GM21515 (cell line): ENCODE results near the gene PLXNB1.
"Not testable (repeated sequence)": the region's sequence is repeated elsewhere in the genome, so short reads cannot be mapped to it uniquely, and the experiment has no call there.

Experiments used
- ATAC-seq: cut with Tn5 transposase; IDR thresholded peaks from one replicate; pipeline ENCODE4 v1.9.1; 2021; ENCODE audit not compliant: unreplicated experiment

The PLXNB1 gene

DNA sequence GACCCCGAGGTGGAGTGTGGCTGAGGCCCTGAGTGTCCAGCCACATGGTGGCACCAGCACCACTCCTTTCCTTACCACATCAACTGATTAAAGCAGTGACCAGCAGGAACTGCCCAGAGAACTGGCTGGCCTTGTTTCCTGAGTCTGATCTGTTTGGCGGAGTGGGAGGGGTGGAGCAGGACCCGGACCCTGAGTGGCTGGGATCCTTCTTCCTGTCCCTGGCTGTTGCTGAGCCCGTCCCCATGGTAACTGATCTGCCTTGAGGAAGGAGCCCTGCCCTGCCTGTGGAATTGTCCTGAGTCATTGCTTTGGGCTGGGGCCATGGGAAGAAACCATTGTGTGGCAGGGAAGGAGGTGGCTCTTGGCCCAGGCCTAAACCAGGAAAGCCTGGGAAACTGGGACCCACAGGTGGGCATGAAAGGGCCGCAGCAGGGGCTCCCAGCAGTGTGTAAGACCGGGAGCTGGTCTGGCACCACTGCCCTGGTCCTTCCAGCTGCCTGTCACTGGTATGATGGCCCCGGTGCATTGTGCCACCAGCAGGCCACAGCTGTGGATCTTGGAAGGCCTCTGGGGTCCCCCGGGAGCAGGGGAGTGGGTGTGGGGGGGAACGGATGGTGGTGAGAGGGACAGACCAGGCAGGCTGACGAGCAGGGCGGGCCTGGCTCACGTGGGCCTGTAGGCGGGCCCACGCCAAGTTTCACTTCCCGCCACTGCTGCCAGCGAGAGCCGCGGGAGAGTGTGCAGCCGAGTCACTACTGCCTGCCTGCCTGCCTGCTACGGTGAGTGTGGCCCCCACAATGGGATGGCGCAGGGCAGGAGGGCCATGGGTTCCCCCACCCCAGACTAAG lies 35.9 kb upstream of the PLXNB1 start:
- ATAC-seq: peak; percentile 69

GRCh38 chr3:48465237-48465530 lies 35.3 kb upstream of the PLXNB1 start:
- ATAC-seq: no peak

DNA sequence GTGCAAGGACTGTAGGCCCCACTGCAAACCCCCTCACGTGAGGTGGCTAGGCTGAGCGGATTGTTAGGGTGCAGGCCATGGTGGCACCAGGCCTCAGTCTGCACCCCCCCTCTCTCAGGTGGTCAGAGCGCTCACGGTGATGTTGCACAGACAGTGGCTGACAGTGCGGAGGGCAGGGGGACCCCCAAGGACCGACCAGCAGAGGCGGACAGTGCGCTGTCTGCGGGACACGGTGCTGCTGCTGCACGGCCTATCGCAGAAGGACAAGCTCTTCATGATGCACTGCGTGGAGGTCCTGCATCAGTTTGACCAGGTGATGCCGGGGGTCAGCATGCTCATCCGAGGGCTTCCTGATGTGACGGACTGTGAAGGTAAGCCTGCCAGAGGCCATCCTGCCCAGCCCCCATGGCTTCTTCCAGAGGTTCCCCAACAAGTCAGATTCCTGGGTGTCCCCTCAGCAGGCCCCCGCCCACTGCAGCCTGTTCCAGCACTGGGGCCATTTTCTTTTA lies 34.9 kb upstream of the PLXNB1 start:
- ATAC-seq: no peak

GRCh38 chr3:48463703-48464102 lies 33.8 kb upstream of the PLXNB1 start:
- ATAC-seq: no peak

DNA sequence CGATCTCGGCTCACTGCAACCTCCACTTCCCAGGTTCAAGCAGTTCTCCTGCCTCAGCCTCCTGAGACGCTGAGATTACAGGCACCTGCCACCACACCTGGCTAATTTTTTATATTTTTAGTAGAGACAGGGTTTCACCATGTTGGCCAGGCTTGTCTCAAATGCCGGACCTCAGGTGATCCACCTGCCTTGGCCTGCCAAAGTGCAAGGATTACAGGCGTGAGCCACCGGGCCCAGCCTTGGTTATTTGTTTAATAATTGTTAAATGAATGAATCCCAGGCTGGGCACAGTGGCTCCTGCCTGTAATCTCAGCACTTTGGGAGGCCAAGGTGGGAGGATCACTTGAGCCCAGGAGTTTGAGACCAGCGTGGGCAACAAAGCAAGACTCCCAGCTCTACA lies 31.9 kb upstream of the PLXNB1 start:
- not testable (repeated sequence) for ATAC-seq

GRCh38 chr3:48460517-48460902 lies 30.6 kb upstream of the PLXNB1 start:
- no peak for ATAC-seq

- ATAC-seq: no peak
Measured at GRCh38 chr3:48459773-48460516, 30.1 kb upstream of the PLXNB1 start.

GRCh38 chr3:48459331-48459730 lies 29.4 kb upstream of the PLXNB1 start:
- no peak for ATAC-seq

DNA sequence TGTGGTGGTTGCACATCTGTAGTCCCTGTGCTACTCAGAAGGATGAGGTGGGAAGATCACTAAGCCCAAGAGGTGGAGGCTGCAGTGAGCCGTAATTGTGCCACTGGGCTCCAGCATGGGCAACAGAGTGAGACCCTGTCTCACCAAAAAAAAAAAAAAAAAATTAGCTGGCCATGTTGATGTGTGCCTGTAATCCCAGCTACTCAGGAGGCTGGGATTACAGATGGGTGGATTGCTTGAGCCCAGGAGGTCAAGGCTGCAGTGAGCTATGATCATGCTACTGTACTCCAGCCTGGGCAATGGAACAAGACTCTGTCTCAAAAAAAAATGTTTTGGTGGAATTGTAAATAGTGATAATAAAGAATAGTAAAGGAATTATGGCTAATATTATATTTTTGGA lies 26.6 kb upstream of the PLXNB1 start:
- ATAC-seq: no peak

- ATAC-seq: no peak
Measured at GRCh38 chr3:48451270-48451669, 21.4 kb upstream of the PLXNB1 start.

GRCh38 chr3:48446425-48447193 lies 16.7 kb upstream of the PLXNB1 start, which contains the start of gene ATRIP:
Gene ATRIP (plus strand): TSS chr3:48446737. CDS start chr3:48446846, 109 bp downstream.
- peak; percentile 88 for ATAC-seq

DNA sequence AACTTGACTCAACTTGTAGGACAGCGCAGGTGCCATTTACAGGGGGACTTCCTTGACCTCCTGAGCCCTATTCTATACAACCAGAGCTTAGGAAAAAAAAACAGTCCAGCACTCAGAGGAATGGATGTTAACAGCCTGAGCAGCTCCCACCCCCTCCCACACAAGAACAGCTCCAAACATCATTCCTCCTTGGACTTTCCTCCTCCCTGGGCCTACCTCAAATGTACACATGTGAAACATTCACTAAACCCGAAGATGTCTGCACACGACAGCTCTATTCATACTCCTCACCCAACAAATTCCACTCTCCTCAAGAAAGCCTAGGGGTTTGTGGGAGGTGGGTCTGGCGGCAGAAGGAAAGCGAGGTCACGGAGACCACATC lies 16.1 kb upstream of the PLXNB1 start:
- ATAC-seq: no peak

- no peak for ATAC-seq
Measured at GRCh38 chr3:48445277-48445882, 15.5 kb upstream of the PLXNB1 start.

DNA sequence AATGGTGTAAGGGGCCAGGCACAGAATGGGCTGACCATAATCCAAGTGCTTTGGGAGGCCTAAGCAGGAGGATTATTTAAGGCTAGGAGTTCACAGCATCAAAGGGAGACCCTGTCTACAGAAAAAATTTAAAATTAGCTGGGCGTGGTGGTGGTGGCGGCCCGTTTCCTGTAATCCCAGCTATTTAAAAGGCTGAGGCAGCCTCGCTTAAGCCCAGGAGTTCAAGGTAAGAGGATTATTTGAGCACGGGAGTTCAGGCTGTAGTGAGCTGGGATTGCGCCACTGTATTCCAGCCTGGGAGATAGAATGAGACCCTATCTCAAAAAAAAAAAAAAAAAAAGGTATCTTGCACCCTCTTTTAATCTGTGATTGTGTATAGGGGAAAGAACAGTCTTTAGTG lies 12.1 kb upstream of the PLXNB1 start:
- ATAC-seq: no peak

DNA sequence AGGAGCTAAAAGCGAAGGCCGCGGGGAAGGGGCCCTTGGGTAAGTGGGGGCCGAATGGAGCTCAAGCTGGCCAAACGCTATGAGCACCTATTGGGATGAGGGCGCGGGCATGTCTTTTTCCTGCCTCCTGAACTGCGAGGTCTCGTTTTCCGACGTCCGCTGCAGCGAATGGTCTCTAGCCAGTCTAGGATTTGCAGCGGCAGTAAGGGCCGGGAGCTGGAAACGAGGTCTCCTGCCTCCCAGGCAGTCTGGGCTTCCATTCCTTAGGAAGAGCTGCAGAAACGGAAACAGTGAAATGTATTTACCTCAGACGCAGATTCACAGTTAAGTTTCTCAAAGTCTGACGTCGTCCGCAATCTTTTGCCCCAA lies 10.7 kb upstream of the PLXNB1 start:
- ATAC-seq: no peak

DNA sequence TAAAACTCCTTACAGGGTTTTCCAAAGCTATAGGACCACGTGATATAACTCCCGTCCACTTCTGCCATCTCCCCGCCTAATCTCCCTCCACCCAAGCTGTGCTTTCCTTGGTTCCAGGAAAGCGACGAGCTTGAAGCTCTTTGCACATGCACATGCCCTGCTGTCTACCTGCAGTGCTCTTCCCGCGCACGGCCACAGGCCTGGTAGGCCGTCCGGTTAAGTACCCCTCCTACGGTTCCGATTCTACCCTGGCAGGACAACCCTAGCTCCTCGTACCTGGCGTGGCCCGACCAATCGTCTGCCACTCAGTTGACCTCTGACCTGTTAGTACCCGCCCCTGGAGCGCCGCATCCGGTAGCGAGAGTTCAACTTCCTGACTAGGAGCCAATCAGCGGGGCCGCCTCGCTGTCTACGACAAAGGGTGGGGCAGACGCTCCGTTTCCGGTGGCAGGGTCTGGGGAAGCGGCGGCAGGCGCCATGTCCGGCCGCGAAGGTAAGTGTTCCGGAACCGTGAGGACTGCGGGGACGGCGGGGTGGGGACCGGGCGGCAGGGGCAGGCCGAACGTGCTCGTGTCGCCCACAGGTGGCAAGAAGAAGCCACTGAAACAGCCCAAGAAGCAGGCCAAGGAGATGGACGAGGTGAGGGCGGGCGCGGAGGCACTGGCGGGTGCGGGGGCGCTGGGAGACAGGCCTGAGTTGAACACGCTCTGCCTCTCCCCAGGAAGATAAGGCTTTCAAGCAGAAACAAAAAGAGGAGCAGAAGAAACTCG lies 10.1 kb upstream of the PLXNB1 start, which contains the start of the genes CCDC51 and TMA7:
CCDC51 (minus strand) TSS at position 300 of the 770 bp plus-strand sequence. CDS start 4,991 bp downstream, outside the sequence.
TMA7 (plus strand) TSS at position 438 of the 770 bp plus-strand sequence; CDS start at position 478, 40 bp downstream.
- peak; percentile 92 for ATAC-seq

DNA sequence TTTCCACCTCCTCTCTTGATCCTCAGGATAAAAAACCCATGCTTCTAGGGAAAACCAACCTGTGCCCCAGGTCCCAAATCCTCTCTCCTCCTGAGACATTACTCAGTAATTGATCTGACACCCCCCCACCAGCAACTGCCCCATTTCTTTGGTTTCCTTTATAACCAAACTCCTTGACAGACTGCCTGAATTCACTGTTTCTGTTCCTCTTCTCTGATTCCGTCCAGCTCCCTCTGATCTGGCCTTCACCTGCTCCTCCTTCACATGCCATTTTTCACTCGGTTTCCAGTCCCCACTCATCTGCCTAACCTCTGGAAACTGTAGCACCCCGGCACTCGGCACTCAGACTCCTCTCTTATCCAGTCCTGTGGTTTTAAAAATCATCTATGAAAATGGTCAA lies 7.9 kb upstream of the PLXNB1 start:
- ATAC-seq: no peak

DNA sequence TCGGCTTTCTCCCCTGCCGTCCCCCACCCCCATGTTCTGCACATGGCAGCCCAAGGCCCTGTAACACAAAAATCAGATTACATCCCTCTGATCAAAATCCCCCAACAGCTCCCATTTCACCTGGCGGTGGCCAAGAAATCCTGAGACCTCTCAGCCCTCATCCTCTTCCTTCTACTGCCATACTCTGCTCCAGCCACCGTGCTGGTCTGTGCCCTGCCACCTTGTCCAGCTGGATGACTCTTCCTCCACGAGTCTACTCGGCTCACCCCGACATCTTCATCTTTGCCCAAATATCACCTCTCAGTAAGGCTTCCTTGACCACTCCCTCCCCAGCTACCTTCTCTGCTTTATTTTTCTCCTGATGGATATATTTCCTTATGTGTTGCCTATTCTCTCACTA lies 7.0 kb upstream of the PLXNB1 start:
- no peak for ATAC-seq

DNA sequence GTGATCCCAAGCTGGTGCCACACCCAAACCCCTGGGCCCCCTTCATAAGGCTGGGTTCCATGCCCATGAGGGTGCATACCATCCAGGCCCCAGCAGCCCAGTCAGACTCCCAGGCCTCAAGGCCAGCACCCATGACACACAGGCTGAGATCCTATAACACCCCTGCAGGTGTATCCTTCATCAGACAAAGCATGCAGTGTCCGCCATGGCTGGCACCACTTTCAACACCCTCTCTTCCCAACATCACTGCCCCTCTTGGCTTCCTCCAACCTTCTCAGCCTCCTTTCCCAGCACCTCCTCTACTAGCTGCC lies 6.5 kb upstream of the PLXNB1 start:
- ATAC-seq: no peak

DNA sequence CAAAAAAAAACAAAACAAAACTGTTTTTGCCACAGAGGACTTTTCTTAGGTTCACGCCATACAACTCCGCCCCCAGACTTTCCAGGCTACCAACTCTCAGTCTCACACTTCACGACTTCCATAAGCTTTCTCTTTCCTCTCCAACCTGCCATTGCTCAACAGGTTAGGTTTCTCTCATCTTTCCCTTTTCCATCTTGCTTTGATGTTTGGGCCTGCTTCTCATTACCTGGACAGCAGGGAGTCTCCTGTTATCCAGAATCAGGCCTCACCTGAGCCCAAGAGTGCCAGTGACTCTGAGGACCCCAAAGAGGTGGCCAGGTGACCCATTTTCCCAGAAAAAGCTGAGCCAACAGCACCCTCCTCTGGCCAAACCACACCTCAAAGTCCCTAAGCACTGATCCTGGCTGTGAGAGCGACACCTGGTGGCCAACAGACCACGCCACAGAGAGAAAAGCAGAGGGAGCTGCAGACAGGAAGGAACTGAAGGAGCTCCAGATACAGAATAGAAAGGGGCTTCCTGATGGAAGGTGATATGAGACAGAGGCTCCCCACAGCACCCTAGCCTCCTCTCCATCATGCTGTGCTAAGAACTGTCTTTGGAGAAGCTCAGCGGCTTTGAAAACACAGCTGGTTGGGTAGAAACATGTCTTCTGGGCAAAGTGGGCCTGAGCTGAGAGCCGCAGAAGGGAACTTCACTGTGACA lies 6.0 kb upstream of the PLXNB1 start:
- no peak for ATAC-seq
